NCI-H2107 treated with DMSO at 0.1 percent for 48 hours (cell line): ENCODE data around the gene TULP3.
"Not testable (repeated sequence)": the region's sequence is repeated elsewhere in the genome, so short reads cannot be mapped to it uniquely, and the experiment has no call there.

ENCODE experiments used
- DNase-seq: peaks from one replicate; lab custom pipeline; 2025; ENCODE audit not compliant: unreplicated experiment; lab: John Stamatoyannopoulos, UW

Gene TULP3

GRCh38 chr12:2890388-2891239, at the start of gene TULP3:
TULP3 (plus strand) TSS chr12:2890891; CDS start chr12:2890948, 57 bp downstream.
- peak; percentile 94 for DNase-seq

DNA sequence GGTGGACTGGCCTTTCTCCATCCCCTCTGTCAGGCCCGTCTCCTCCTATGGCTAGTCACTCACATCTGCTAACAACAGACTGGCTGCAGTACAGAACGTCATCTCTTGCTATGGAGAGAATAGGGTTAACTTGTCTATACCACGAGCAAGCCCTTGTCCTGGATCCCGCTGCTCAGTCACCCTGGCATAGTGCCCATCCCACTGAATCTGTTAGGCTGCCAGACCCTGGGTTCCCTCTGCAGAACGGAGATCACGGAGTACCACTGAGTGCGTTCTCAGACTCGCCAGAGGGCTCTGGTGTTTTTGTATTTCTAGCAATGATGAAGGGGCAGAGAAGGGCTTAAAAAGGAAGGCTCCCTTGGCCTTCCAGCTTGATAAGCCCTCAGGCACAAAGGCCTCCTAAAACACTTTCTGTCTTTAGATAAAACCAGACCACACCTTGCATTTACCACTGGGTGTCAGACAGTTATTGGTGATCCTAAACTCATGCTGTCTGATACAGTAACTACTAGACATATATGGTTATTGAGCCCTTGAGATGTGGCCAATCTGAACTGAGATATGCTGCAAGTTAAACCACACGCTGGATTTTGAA, 49.5 kb upstream of the TULP3 start:
- peak; percentile 25 for DNase-seq

DNA sequence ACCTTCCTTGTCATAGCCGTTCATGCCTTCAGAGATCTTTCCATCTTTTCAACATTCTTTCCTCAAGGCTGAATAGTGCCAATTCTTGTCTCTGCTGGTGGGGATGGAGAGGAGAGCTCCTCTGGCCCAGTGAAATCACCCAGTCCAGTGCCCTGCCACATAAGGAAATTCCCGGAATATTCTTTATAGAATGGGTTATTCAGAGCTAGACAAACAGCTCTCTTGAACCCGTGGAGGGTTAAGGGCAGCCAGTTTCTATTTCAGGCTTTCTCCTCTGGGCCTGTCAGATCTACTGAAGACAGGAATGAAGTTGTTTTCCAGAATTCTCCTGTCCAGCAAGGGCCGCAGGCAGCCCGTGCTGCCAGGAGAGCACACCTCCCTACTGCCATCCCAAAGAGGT, 47.7 kb upstream of the TULP3 start:
- DNase-seq = no peak

DNA sequence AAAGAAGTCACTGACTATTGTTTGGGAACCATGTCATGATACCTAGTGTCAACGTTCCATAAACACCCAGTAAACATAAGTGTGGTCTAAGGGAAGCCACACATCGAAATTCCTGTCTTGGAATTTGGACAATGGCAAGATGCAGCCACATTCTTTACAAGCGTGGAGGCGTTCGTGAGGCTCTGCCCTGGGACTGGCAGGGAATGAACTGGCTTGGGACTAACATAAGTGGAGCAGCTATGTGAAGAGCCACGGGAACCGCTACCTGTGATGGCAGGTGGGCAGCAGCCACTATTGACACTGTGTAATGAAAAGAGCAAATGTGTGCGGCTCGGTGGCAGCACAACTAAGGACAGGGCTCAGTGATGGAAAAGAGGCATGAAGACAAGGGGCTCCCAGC, 45.9 kb upstream of the TULP3 start:
- DNase-seq = no peak

DNA sequence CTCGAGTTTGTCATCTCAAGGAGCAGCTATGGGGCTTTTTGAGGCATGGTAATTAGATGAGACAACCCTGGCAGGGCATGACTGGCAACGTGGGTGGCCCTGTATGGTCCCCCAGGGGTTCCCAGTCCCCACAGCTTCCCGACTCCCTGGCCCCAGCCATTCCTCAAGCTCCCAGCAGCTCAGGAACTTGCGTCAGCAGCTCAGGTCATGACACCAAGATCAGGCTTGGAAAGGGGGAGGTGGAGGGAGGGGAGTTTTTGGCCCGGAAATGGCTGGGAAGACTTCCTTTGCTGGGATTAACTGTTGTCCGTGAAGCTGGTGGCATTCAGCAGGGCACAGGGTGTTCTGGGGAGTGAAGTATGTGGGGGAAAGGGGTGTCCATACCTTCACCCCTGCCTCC, 45.4 kb upstream of the TULP3 start:
- no peak for DNase-seq

DNA sequence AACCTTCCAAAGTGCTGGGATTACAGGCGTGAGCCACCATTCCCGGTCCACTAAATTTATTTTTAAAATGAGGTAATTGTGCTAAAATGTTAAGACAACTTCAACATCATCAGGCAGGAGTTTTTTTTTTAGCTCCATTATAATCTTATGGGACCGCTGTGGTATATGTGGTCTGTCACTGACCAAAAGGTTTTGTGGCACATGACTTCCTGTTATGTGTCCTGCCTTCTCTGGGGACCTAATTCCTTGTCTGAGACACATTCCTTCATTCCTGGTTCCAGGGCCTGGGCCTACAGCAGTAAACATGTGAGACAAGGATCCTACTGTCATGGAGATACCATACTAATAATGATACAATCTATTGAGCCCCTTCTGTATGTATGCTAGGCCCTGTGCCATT, 38.8 kb upstream of the TULP3 start:
- DNase-seq = no peak

DNA sequence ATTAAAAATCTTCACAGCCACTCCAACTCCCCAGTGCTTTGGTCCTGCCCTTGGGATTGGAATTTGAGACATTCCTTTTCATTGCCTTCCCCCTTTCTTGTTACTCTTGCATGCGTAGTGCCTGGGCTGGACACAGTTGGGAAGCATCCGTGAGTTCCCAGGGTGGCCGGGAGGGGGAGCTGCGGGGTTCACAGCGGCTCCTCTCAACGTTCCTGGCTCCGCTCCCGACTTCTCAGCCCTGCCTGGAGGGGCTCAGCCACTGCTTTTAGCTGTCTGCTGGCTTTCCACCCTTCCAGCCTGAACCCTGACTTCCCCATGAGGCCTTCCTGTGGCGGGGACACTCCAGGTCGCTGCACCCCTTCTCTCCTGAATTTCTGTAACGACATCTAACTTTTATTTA, 37.1 kb upstream of the TULP3 start:
- peak; percentile 33 for DNase-seq

DNA sequence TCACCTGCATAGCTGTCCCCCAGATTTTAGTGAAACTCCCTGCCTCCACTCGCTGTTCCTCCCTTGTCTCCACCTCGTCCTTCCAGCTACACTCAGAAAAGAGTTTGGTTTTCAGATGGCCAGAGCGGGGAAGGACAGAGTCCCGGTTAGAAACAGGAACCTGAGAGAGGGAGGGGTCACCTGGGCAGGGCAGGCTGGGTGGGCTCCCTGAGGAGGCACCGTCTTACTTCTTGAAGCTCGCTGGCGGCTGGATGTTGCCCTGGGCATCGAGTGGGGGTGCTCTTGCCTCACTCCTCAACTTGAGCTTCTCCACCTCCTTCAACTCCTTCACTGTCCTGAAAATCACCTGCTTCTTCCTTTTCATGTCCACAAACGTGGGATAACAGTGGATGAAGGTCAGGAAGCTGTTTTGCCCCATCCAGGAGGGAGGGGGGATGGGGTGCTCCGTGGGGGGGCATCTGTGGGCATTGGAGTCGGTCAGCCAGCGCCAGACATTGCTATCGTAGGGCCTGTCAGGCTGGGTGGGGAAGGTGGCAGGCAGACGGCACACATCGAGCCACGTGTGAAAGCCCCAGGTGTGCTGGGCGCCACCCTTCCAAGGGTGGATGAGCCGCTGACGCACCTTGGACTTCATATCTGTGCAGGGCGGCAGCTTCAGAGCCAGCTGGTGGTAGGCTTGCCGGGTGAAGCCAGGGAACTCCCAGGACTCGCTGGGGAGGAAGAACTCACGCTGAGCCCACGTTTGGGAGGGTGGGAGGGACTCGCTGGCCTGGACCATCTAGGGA, 35.8 kb upstream of the TULP3 start:
- no peak for DNase-seq

DNA sequence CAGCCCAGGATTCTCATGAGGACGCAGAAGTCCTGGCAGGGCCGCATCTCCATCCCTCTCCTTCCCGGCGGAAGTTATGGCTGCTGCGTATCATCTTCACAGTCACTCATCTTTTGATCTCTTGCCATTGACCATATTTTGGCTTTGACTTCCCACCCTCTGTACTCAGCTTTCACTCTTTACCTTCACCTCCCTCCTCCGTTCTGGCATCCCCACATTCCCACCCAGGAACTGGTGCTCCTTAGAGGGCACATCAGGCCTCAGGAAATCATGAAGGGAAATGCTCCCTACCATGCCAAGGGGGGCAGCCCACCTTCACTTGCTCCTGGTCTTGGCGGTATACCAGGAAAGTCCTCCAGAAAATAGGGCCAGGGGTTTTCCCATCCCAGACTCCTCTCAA, 35.1 kb upstream of the TULP3 start:
- no peak for DNase-seq

DNA sequence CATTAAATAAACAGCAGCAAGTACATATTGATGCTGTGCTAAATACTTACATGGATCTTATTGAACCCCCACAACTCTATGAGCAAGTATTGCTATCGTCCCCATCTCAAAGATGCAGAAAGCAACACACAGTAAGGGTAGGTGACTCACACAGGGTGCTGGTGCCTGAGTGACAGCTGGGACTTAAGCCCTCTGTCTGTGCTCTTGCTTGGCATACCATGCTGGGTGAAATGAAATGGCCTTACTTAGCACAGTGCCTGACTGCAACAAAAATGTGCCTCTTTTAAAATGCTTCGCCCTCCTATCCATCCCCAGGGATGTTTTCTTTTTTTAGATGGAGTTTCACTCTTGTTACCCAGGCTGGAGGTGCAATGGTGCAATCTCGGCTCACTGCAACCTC, 34.6 kb upstream of the TULP3 start:
- no peak for DNase-seq

GRCh38 chr12:2857021-2857431, 33.7 kb upstream of the TULP3 start, which contains the start of gene TEX52:
TEX52 (minus strand) TSS chr12:2857039; CDS start chr12:2857026, 13 bp downstream.
- no peak for DNase-seq

GRCh38 chr12:2857576-2857975, 33.1 kb upstream of the TULP3 start:
- no peak for DNase-seq

GRCh38 chr12:2858334-2858733, 32.4 kb upstream of the TULP3 start:
- no peak for DNase-seq

GRCh38 chr12:2858944-2859421, 31.7 kb upstream of the TULP3 start:
- DNase-seq = no peak

- no peak for DNase-seq
Measured at GRCh38 chr12:2860170-2860569, 30.5 kb upstream of the TULP3 start.

- no peak for DNase-seq
Measured at GRCh38 chr12:2862876-2863275, 27.8 kb upstream of the TULP3 start.

DNA sequence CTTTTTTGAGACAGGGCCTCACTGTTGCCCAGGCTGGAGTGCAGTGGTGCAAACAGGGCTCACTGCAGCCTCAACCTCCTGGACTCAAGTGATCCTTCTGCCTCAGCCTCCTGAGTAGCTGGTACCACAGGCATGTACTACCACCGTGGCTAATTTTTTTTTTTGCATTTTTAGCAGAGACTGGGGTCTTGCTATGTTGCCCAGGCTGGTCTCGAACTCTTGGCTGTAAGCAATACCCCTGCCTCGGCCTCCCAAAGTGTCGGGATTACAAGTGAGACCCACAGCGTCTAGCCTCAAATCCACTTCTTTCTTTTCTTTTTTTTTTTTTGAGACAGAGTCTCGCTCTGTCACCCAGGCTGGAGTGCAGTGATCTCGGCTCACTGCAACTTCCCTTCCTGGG, 27.3 kb upstream of the TULP3 start:
- not testable (repeated sequence) for DNase-seq

GRCh38 chr12:2864198-2864597, 26.5 kb upstream of the TULP3 start:
- DNase-seq = no peak

- DNase-seq = not testable (repeated sequence)
Measured at GRCh38 chr12:2868986-2869632, 21.6 kb upstream of the TULP3 start.

DNA sequence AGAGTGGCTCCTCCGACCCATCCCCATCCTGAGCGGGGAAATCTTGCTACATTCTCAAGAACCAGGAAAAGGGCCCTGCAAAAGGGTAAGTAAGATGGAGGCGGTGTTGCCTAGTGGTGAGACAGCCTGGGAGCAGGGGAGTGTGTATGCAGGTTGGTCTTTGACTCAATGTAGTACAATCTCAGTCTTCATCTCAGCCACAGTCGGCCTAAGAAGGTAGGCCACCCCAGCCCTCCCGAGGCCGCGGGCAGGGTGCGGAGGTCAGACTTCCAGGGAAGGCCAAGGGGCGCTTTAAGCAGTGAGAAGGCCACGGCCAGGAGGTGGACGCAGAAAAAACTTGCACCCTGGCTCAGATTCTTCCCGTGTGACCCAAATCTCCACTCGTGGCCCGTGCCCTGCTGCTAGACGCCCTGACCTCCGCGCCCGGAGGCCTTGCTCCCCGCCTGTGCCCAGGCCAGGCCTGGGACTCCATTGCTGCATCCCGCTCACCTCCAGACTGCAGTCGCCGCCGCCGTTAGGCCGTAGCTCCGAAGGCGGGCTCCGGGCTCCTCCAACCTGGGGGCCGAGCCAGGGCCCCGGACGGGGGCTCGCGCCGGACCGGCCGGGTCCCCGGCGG, 14.2 kb upstream of the TULP3 start:
- no peak for DNase-seq
